Large intestine (tissue), 12 donors: Measurements from ENCODE around the gene MAX. TPM values are rescaled to one million over a fixed set of nuclear protein-coding genes. Genes with fewer than 3 reads are reported as not detected.

Experiments
- DNase-seq, 2 donors: peaks; one replicate each; pipeline versions ENCODE4 v3.0.0 to v3.0.0-alpha.2; 2013
- H3K27ac ChIP-seq: one replicate; pipeline ENCODE4 v1.5.1; 2013; ENCODE audit warnings: low read length
- H3K27me3 ChIP-seq: 2 replicates; pipeline ENCODE4 v1.6.1; 2013; ENCODE audit warnings: low read length; ENCODE audit not compliant: control insufficient read depth, insufficient read depth
- H3K36me3 ChIP-seq: 2 replicates; pipeline ENCODE4 v1.6.1; 2013; ENCODE audit warnings: low read length; ENCODE audit not compliant: control insufficient read depth, insufficient read depth
- H3K4me1 ChIP-seq: one replicate; pipeline ENCODE4 v1.6.1; 2013; ENCODE audit warnings: low read length; ENCODE audit not compliant: control insufficient read depth, insufficient read depth
- H3K4me3 ChIP-seq: one replicate; pipeline ENCODE4 v1.5.1; 2013; ENCODE audit warnings: low read length
- H3K9me3 ChIP-seq: one replicate; pipeline ENCODE4 v1.6.1; 2013; ENCODE audit warnings: mild to moderate bottlenecking, low read depth, low read length, moderate library complexity; ENCODE audit not compliant: control insufficient read depth
- WGBS: methylation state at CpG from one replicate; pipeline ENCODE4 v1.1.5; 2013; ENCODE audit warnings: low lambda C conversion rate; ENCODE audit not compliant: insufficient coverage; 5-methylcytosine and 5-hydroxymethylcytosine counted together
- long read RNA-seq, 11 donors: transcript quantifications; one replicate each; lab custom pipeline, GENCODE V29; 2026
- polyA plus RNA-seq: library from polyadenylated mRNA; unstranded; fragments of 120-200 nt; gene quantifications from one replicate; pipeline ENCODE4 v1.2.1, GENCODE V29; 2013

The MAX gene
- 113 TPM for polyA plus RNA-seq
- long read RNA-seq, donor 1, transcript MAX-205 (5 exons, 1,546 nt), result minor isoform, 10 of 25 reads
- long read RNA-seq, donor 1, transcript MAX-204 (4 exons, 1,973 nt), result major isoform, 13 of 25 reads
- long read RNA-seq, donor 1, partial matches to known transcripts, result 0 of 25 reads
- long read RNA-seq, donor 1, other reads (novel, unspliced or antisense), result 0 of 25 reads
- long read RNA-seq, donor 2, transcript MAX-205 (5 exons, 1,546 nt), result minor isoform, 28 of 105 reads
- long read RNA-seq, donor 2, transcript MAX-204 (4 exons, 1,973 nt), result major isoform, 47 of 105 reads
- long read RNA-seq, donor 2, partial matches to known transcripts, result 9 of 105 reads
- long read RNA-seq, donor 2, other reads (novel, unspliced or antisense), result 8 of 105 reads
- long read RNA-seq, donor 3, result 0 reads
- long read RNA-seq, donor 4, partial matches to known transcripts, result 0 of 7 reads
- long read RNA-seq, donor 4, other reads (novel, unspliced or antisense), result 0 of 7 reads
- long read RNA-seq, donor 5, transcript MAX-205 (5 exons, 1,546 nt), result minor isoform, 6 of 32 reads
- long read RNA-seq, donor 5, transcript MAX-204 (4 exons, 1,973 nt), result major isoform, 16 of 32 reads
- long read RNA-seq, donor 5, partial matches to known transcripts, result 0 of 32 reads
- long read RNA-seq, donor 5, other reads (novel, unspliced or antisense), result 5 of 32 reads
- long read RNA-seq, donor 6, transcript MAX-204 (4 exons, 1,973 nt), result major isoform, 59 of 114 reads
- long read RNA-seq, donor 6, transcript MAX-209 (2 exons, 327 nt), result minor isoform, 8 of 114 reads
- long read RNA-seq, donor 6, transcript MAX-205 (5 exons, 1,546 nt), result minor isoform, 15 of 114 reads
- long read RNA-seq, donor 6, transcript MAX-213 (3 exons, 585 nt), result minor isoform, 9 of 114 reads
- long read RNA-seq, donor 6, partial matches to known transcripts, result 7 of 114 reads
- long read RNA-seq, donor 6, other reads (novel, unspliced or antisense), result 8 of 114 reads
- long read RNA-seq, donor 7, transcript MAX-205 (5 exons, 1,546 nt), result minor isoform, 7 of 54 reads
- long read RNA-seq, donor 7, transcript MAX-204 (4 exons, 1,973 nt), result major isoform, 11 of 54 reads
- long read RNA-seq, donor 7, partial matches to known transcripts, result 31 of 54 reads
- long read RNA-seq, donor 7, other reads (novel, unspliced or antisense), result 0 of 54 reads
- long read RNA-seq, donor 8, transcript MAX-213 (3 exons, 585 nt), result minor isoform, 15 of 136 reads
- long read RNA-seq, donor 8, transcript MAX-204 (4 exons, 1,973 nt), result major isoform, 75 of 136 reads
- long read RNA-seq, donor 8, transcript MAX-202 (4 exons, 3,155 nt), result minor isoform, 5 of 136 reads
- long read RNA-seq, donor 8, transcript MAX-205 (5 exons, 1,546 nt), result minor isoform, 27 of 136 reads
- long read RNA-seq, donor 8, partial matches to known transcripts, result 5 of 136 reads
- long read RNA-seq, donor 8, other reads (novel, unspliced or antisense), result 0 of 136 reads
- long read RNA-seq, donor 9, transcript MAX-205 (5 exons, 1,546 nt), result minor isoform, 16 of 97 reads
- long read RNA-seq, donor 9, transcript MAX-213 (3 exons, 585 nt), result minor isoform, 9 of 97 reads
- long read RNA-seq, donor 9, transcript MAX-204 (4 exons, 1,973 nt), result major isoform, 57 of 97 reads
- long read RNA-seq, donor 9, partial matches to known transcripts, result 7 of 97 reads
- long read RNA-seq, donor 9, other reads (novel, unspliced or antisense), result 0 of 97 reads
- long read RNA-seq, donor 10, transcript MAX-202 (4 exons, 3,155 nt), result minor isoform, 5 of 117 reads
- long read RNA-seq, donor 10, transcript MAX-205 (5 exons, 1,546 nt), result minor isoform, 17 of 117 reads
- long read RNA-seq, donor 10, transcript MAX-201 (4 exons, 897 nt), result minor isoform, 5 of 117 reads
- long read RNA-seq, donor 10, transcript MAX-204 (4 exons, 1,973 nt), result major isoform, 60 of 117 reads
- long read RNA-seq, donor 10, partial matches to known transcripts, result 6 of 117 reads
- long read RNA-seq, donor 10, other reads (novel, unspliced or antisense), result 16 of 117 reads
- long read RNA-seq, donor 11, transcript MAX-205 (5 exons, 1,546 nt), result minor isoform, 9 of 118 reads
- long read RNA-seq, donor 11, transcript MAX-204 (4 exons, 1,973 nt), result major isoform, 30 of 118 reads
- long read RNA-seq, donor 11, partial matches to known transcripts, result 68 of 118 reads
- long read RNA-seq, donor 11, other reads (novel, unspliced or antisense), result 0 of 118 reads

- Histone ChIP-seq H3K4me1 (peaks cover 11% of the 10 kb centered on the region), H3K27me3 (no peaks in the 10 kb centered on the region), H3K9me3 (no peaks in the 10 kb centered on the region), H3K4me3 (peak within 1 kb of the TSS; percentile 97), H3K27ac (peak within 1 kb of the TSS; percentile 99), H3K36me3 (peaks cover 4% of the 10 kb centered on the region)
- DNase-seq, result peak; percentile 98 to 99
- WGBS, result no CpG with 5 or more reads among the region's 61 CpGs
Observed at GRCh38 chr14:65102441-65103149, at the start of gene MAX. MAX (minus strand) TSS chr14:65102517; CDS start chr14:65102339, 178 bp downstream.

GRCh38 chr14:65151609-65151956 lies 49.3 kb upstream of the MAX start:
- Histone ChIP-seq H3K9me3 (no peaks in the 10 kb centered on the region), H3K4me1 (no peaks in the 10 kb centered on the region), H3K27ac (no peak overlapping the region), H3K4me3 (no peak overlapping the region), H3K27me3 (no peaks in the 10 kb centered on the region), H3K36me3 (no peaks in the 10 kb centered on the region)
- no peak for DNase-seq
- WGBS, result no CpG with 5 or more reads among the region's 6 CpGs

GRCh38 chr14:65150898-65151608 lies 48.7 kb upstream of the MAX start:
- Histone ChIP-seq H3K27me3 (no peaks in the 10 kb centered on the region), H3K36me3 (no peaks in the 10 kb centered on the region), H3K9me3 (no peaks in the 10 kb centered on the region), H3K4me3 (no peak overlapping the region), H3K27ac (no peak overlapping the region), H3K4me1 (no peaks in the 10 kb centered on the region)
- no peak for DNase-seq
- WGBS, result 100% methylated on average over 2 of the region's 8 CpGs

- DNase-seq, result no peak
- H3K4me1 ChIP-seq, result no peaks in the 10 kb centered on the region
- no peaks in the 10 kb centered on the region for H3K27me3 ChIP-seq
- H3K4me3 ChIP-seq, result no peak overlapping the region
- no peak overlapping the region for H3K27ac ChIP-seq
- WGBS, result no CpG with 5 or more reads among the region's 4 CpGs
- no peaks in the 10 kb centered on the region for H3K36me3 ChIP-seq
- H3K9me3 ChIP-seq, result no peaks in the 10 kb centered on the region
Observed at GRCh38 chr14:65149116-65149515, 46.8 kb upstream of the MAX start.

GRCh38 chr14:65144170-65144569 lies 41.9 kb upstream of the MAX start:
- DNase-seq, result no peak
- WGBS, result no CpG with 5 or more reads among the region's 8 CpGs
- Histone ChIP-seq H3K4me1 (no peaks in the 10 kb centered on the region), H3K4me3 (no peak overlapping the region), H3K36me3 (no peaks in the 10 kb centered on the region), H3K27ac (no peak overlapping the region), H3K9me3 (no peaks in the 10 kb centered on the region), H3K27me3 (no peaks in the 10 kb centered on the region)

GRCh38 chr14:65142914-65143625 lies 40.8 kb upstream of the MAX start:
- Histone ChIP-seq H3K27ac (no peak overlapping the region), H3K4me3 (no peak overlapping the region), H3K9me3 (no peaks in the 10 kb centered on the region), H3K27me3 (no peaks in the 10 kb centered on the region), H3K4me1 (peaks cover 4% of the 10 kb centered on the region), H3K36me3 (no peaks in the 10 kb centered on the region)
- no peak for DNase-seq
- WGBS, result 92% methylated on average over 5 of the region's 8 CpGs

- Histone ChIP-seq H3K4me1 (peaks cover 4% of the 10 kb centered on the region), H3K27ac (no peak overlapping the region), H3K27me3 (no peaks in the 10 kb centered on the region), H3K36me3 (no peaks in the 10 kb centered on the region), H3K9me3 (no peaks in the 10 kb centered on the region), H3K4me3 (no peak overlapping the region)
- no peak for DNase-seq
- WGBS, result 14% methylated on average over 1 of the region's 4 CpGs
Observed at GRCh38 chr14:65142429-65142828, 40.1 kb upstream of the MAX start.

GRCh38 chr14:65141523-65141922 lies 39.2 kb upstream of the MAX start:
- Histone ChIP-seq H3K4me3 (no peak overlapping the region), H3K4me1 (peaks cover 4% of the 10 kb centered on the region), H3K27ac (no peak overlapping the region), H3K36me3 (no peaks in the 10 kb centered on the region), H3K9me3 (no peaks in the 10 kb centered on the region), H3K27me3 (no peaks in the 10 kb centered on the region)
- no CpG with 5 or more reads among the region's 5 CpGs for WGBS
- DNase-seq, result no peak
